ENCODE measurements around the gene RXRB.

The RXRB gene

GRCh38 chr6:33178755-33179475, 21.6 kb downstream of the RXRB start:
- no peak for DNase-seq (ENCODE audit: low read depth)
- no peak overlapping the region for H3K4me3 ChIP-seq (ENCODE audit: control insufficient read depth, low read depth, low read length)
- TF ChIP-seq CTCF (conservative IDR thresholded peaks at IDR 0.05; ENCODE audit: control insufficient read depth, insufficient read depth, low read depth, low read length), result no peak

- DNase-seq (ENCODE audit: low read depth), result no peak
- no peak overlapping the region for H3K4me3 ChIP-seq (ENCODE audit: control insufficient read depth, low read depth, low read length)
- no peak for TF ChIP-seq CTCF (conservative IDR thresholded peaks at IDR 0.05; ENCODE audit: control insufficient read depth, insufficient read depth, low read depth, low read length)
These were observed 22.7 kb downstream of the RXRB start for GRCh38 chr6:33177552-33178446.

DNA sequence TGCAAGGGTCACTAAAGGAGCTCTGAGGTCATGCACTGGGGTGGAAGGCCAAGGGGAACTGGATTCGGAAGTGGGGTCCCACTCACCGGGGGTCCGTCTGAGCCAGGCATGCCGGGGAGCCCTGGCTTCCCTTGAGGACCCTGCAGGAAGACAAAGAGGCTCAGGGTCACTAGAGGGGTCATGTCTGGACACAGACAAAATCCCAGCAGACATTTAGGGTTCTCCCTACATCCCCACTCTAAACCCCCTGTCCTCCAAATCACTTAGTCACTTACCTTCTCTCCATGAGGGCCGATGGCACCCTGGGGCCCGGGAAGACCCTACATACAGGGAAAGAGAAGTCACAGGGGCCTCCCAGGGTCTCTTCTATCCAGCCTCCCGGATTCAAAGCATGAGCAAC, 23.6 kb downstream of the RXRB start:
- H3K4me3 ChIP-seq (ENCODE audit: control insufficient read depth, low read depth, low read length), result no peak overlapping the region
- no peak for DNase-seq (ENCODE audit: low read depth)
- TF ChIP-seq CTCF (conservative IDR thresholded peaks at IDR 0.05; ENCODE audit: control insufficient read depth, insufficient read depth, low read depth, low read length), result no peak

GRCh38 chr6:33175436-33176069, 24.9 kb downstream of the RXRB start:
- TF ChIP-seq CTCF (conservative IDR thresholded peaks at IDR 0.05; ENCODE audit: control insufficient read depth, insufficient read depth, low read depth, low read length), result no peak
- H3K4me3 ChIP-seq (ENCODE audit: control insufficient read depth, low read depth, low read length), result no peak overlapping the region
- DNase-seq (ENCODE audit: low read depth), result no peak

DNA sequence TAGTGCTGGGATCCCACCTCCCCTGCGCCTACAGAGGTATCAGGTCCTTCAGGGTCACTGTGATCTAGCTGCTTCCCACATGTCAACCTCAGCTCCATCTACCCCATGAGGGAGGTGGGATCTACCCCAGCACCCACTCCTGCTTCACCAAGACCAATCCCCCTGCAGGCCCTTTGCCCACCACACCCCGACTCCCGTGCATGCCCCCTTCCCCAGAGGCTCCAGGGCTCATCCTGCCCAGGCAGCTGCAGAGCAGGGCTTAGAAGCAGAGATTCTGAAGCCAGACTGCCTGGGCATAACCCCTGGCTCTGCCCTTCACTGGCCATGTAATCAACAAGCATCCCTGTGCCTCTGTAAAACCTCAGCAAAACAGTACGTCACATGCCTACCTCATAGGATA, 25.7 kb downstream of the RXRB start:
- no peak for DNase-seq (ENCODE audit: low read depth)
- TF ChIP-seq CTCF (conservative IDR thresholded peaks at IDR 0.05; ENCODE audit: control insufficient read depth, insufficient read depth, low read depth, low read length), result no peak
- no peak overlapping the region for H3K4me3 ChIP-seq (ENCODE audit: control insufficient read depth, low read depth, low read length)

GRCh38 chr6:33173535-33174180, 26.8 kb downstream of the RXRB start:
- TF ChIP-seq CTCF (conservative IDR thresholded peaks at IDR 0.05; ENCODE audit: control insufficient read depth, insufficient read depth, low read depth, low read length), result no peak
- no peak for DNase-seq (ENCODE audit: low read depth)
- H3K4me3 ChIP-seq (ENCODE audit: control insufficient read depth, low read depth, low read length), result no peak overlapping the region
